SK-N-SH (cell line): ENCODE data around the gene HOXB5.

Experiments
- GABPA ChIP-seq: IDR thresholded peaks from 2 replicates; pipeline ENCODE4 v1.4.0; 2012; ENCODE audit warnings: low read depth, mild to moderate bottlenecking
- POLR2AphosphoS5 ChIP-seq: IDR thresholded peaks from 2 replicates; pipeline ENCODE4 v1.6.1; 2012; ENCODE audit warnings: low read depth, low read length
- TF ChIP-seq, protein P1 (sequence below): fragments of 200-600 bp; sonication (generic); IDR thresholded peaks from 2 replicates; pipeline ENCODE4 v1.6.1; 2017; ENCODE audit warnings: antibody characterized with exemption, mild to moderate bottlenecking, moderate library complexity

GRCh38 chr17:48548523-48549280, 44.9 kb downstream of the HOXB5 start:
- TF ChIP-seq, protein P1, sequence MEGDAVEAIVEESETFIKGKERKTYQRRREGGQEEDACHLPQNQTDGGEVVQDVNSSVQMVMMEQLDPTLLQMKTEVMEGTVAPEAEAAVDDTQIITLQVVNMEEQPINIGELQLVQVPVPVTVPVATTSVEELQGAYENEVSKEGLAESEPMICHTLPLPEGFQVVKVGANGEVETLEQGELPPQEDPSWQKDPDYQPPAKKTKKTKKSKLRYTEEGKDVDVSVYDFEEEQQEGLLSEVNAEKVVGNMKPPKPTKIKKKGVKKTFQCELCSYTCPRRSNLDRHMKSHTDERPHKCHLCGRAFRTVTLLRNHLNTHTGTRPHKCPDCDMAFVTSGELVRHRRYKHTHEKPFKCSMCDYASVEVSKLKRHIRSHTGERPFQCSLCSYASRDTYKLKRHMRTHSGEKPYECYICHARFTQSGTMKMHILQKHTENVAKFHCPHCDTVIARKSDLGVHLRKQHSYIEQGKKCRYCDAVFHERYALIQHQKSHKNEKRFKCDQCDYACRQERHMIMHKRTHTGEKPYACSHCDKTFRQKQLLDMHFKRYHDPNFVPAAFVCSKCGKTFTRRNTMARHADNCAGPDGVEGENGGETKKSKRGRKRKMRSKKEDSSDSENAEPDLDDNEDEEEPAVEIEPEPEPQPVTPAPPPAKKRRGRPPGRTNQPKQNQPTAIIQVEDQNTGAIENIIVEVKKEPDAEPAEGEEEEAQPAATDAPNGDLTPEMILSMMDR = no peak
- TF ChIP-seq POLR2AphosphoS5 (no peak), GABPA (no peak)
